Hindlimb muscle (tissue), 1 donor: ENCODE measurements around the gene STK32B. TPM values are rescaled to one million over a fixed set of nuclear protein-coding genes. Genes with fewer than 3 reads are reported as not detected.

Experiments
- DNase-seq: peaks from one replicate; pipeline ENCODE4 v3.0.0-alpha.2; 2013
- polyA plus RNA-seq: library from polyadenylated mRNA; unstranded; fragments of 120-200 nt; gene quantifications from one replicate; pipeline ENCODE4 v1.2.1, GENCODE V29; 2013; ENCODE audit not compliant: insufficient read length

Gene STK32B
- polyA plus RNA-seq, 1 donor, result 6.6 TPM

DNA sequence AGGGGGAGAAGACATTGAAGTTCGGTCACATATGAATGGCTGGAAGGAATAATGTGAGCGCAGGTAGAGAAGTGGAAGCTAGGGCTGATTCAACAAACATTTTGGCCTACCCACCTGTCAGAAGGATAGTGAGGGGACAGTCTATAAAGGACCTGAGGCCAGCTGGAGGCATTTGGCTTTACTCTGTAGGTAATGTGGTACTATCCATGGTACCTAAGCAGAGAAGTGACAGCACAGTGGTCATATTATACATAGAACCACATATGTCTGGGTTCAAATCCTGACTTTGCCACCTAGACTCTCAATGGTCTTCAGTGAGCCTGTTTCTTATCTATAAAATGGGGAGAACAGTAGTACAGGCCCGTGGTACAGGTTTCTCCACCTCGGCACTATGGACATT is 400.0 kb downstream of the STK32B start:
- DNase-seq, result no peak

DNA sequence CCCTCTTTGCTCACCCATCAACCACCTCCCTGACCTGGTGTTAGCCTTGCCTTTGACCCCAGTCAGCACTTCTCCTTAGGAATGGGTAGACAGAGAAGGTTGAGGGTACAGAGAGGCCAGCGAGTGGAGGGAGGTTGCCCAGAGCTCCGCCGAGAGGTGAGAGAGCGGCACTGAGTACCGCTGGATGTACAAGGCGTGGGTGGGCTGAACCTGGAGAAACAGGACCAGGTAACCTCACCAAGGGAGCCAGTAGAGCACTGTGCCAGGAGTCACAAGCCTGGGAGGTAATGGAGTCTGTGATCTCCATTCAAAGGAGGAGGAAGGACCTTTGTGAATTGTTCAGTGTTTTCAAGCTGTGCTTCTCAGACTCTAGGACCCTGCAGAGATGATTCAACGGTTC is 400.9 kb downstream of the STK32B start:
- no peak for DNase-seq

DNA sequence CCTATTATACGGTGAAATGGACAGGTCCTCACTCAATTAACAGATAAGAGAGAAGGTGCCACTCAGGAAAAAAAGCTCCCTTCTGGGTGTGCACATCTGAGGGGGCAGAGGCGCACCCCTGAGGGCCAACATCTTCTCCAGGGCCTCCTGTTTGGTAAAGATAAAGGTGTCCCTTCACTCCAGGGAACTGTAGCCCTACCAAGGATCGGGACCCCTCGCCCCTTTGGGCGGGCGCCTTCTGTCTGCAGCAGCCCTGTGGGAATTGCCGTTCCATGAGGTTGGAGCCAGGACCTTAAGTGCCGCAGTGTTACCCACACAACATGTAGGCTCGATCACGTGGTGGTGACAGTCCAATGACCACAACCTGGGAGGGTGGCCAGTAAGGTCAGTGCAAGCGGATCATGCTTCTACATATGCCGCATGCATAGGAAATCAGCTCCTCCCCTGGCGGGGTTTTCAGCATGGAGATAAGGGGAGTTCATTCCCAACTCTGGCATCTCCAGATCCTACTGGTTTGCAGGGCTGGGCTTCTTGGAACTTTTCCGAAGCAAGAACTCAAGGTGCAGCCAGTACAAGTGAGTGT is 403.8 kb downstream of the STK32B start:
- no peak for DNase-seq

DNA sequence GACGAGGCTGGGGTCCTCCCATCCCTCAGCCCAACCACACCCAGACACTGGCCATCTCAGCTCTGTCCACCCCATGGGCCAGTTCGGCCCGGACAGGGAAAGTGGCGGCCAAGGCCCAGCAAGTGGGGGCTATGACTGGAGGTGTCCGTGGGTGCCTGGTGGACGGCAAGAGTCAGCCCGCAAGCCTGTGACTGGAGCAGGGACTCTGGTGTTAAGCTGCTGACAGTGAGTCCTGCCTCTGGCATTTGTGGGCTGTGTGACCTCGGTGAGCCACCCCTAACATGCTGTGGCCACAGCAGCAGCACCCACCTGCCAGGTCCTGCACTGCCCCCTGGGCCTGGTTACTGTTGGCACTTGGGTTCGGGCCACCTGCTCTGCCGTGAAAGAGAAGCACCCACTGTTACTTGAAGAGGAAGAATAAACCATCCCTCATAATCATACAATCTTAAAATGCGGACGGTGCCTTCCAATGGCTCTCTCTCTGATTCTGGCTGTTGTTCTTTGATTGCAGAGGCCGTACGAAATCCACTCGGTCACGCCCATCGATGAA is 405.1 kb downstream of the STK32B start:
- no peak for DNase-seq

DNA sequence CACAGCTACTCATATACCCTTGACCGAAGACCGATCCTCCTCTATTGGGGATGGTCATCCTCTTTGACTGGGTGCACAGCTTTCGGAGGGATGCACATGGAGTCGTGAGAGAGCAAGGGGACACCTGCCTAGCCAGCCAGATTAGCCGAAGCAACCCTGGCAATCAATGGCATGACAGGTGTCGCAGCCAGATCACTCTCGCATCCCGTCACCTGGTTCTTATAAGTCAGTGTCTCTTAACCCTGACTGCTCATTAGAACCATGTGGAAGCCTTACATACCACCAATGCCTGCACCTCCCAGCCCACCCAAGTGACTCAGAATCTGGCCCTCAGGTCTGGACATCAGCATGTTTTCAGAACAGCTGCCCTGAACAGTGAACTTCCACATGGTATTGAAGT is 407.4 kb downstream of the STK32B start:
- DNase-seq, result no peak

DNA sequence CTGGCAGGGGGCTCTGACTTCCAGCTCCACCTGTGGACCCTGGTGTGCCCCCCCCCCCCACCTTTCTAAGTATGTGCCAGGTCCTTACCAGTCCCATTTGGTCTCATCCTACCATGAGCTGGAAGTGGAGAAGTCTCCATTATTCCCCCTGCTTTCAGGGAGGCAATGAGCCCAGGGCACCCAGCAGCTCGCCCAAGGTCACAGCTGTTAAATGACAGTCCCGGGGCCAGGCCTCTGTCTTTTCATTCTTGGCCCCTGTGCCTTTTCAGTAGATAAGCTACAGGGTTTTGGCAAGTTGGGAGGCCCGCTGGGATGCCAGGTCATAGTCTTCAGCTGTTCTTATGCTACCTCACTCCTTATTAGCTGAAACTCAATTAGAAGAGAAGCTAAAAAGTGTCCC is 408.0 kb downstream of the STK32B start:
- no peak for DNase-seq

DNA sequence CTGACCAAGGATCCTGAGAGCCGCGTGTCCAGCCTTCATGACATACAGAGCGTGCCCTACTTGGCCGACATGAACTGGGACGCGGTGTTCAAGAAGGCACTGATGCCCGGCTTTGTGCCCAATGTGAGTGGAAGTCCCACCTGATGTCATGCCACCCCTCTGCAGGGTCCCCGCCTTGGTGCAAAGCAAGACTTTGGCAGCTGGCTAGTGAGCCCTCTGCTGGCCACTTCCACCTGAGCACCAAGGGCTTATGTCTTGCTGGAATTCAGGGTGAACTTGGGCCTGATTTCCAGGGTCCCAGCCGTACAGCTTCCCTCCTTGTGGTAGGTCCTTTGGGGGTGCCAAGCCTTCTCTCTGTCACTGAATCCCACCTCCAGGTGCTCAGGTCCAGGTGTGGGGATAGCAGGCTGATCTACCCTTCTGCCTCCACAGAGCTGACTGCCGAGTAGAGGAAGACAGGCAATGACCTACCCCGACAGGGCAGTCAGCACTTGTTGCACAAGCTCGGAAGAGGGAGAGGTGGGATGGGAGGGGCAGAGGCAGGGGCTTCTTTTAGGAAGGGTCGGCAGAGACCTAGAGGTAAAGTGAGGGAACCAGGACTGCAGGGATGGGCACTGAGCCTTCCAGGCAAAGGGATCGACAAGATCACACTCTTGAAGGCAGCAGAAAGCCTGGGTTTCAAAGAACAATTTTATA is 409.0 kb downstream of the STK32B start:
- DNase-seq, result no peak

DNA sequence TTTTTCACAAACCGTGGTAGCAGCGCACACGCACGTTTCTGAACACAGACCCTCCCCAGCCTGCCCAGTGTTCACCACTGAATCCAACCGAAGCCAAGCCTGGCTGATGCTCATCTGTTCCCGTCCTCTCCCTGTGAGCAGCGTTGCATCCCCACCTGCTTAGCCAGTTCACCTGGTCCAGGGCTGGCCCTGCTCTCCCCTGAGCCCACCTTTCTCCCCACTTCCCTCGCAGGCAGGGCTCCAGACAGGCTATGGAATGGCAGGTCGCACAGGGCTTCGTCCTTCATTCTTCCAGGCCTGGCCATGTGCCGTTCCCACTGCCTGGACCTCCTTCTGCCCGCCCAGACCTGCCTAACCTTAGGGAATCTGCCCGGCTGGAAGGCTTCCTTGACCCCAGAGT is 410.2 kb downstream of the STK32B start:
- no peak for DNase-seq

DNA sequence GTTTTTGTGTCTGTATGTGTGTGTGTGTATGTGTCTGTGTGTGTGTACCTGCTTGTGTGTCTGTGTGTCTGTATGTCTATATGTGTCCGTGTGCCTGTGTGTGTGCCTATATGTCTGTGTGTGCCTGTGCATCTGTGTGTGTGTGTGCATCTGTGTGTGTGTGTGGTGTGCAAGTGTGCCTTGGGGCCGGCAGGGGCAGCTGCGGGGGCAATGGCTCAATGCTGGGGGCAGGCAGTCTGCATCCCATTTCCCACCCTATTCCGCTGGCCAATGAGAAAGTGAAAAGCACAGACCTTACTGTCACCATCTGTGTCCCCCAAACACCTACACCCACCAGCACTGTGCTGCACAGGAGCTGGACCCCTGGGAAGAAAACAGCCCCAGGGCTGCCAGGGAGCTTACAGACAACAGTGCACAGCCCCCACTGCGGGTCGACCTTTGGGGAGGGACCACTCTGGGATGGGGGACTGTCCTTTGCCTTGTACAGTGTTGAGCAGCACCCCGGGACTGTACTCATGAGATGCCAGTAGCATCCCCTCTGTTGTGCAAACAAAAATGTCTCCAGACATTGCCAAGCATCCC is 411.1 kb downstream of the STK32B start:
- DNase-seq, result no peak

DNA sequence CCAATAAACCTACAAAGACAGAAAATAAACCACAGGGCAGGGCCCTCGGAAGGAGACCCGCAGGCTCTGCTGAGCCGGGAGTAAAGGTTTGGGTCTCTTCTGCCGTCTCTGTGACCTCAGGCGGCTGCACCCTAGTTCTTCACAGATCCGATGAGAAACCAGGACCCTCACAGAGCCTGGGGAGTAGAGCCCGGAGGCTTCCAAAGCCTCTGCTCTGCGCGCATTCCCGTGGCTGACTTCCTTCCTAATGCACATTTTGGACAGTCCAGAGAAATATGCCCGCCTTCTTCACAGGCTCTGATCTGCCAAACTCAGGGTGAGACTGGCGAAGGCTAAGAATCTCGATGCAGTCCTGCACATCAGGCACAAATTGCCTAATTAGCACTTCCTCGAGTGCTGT is 411.6 kb downstream of the STK32B start:
- DNase-seq, result no peak

DNA sequence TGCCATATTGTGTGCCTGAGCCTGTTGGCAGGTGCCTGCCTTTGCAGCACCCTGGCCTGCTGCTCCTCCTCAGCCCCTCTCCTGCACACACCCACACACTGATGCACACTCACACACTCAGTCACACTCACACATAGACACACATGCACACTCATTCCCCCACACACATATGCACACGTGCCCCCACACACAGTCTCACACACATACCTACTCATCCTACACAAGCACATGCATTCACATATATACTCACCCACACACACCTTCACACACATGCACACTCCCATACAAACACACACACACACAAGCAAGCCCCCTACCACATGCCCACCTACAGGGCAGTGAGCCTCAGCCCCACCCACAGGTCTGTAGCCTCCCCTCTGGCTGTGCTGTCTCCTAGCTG is 412.1 kb downstream of the STK32B start:
- DNase-seq, result no peak

DNA sequence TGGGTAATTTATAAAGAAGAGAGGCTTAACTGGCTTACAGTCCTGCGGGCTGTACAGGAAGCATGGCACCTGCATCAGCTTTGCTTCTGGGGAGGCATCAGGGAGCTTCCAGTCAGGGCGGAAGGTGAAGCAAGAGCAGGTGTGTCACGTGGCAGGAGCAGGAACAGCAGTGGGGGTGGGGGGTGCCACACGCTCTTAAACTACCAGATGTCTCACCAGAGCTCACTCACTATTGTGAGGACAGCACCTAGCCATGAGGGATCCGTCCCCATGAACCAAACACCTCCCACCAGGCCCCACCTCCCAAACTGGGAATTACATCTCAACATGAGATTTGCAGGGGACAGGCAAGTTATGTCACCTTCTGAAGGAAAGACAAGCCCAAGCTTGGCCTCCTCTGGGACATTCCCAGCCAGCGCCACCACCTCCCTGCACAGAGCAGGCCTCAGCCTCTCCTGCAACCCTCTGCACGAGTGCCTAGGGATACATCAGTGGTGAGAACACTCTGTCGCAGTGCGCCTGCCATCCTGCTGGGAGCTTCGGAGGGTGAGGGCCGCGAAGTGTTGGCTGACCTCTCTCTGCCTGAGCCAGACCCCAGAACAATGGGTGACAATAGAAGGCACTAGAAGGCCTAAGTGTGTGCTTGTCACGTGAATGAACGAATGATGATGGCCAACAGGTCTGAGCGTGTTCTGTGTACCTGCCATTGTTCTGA is 412.8 kb downstream of the STK32B start:
- no peak for DNase-seq

DNA sequence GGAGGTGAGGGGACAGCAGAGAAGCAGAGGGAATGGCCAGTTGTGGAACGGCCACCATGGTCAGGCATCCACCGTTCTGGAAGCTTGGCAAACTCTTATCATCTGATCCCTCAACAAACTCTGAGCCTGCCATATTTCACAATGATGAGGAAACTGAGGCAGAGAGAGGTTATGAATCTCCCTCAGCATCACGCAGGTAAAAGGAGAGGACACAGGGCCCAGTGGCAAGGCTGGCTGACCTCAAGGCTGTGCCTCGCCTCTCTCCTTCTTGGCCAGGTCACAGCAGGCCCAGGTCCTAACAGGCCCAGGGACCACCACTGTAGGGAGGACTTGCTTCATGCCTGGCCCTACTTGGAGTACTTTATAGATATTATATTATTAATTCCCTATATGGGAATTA is 414.2 kb downstream of the STK32B start:
- DNase-seq, result no peak

DNA sequence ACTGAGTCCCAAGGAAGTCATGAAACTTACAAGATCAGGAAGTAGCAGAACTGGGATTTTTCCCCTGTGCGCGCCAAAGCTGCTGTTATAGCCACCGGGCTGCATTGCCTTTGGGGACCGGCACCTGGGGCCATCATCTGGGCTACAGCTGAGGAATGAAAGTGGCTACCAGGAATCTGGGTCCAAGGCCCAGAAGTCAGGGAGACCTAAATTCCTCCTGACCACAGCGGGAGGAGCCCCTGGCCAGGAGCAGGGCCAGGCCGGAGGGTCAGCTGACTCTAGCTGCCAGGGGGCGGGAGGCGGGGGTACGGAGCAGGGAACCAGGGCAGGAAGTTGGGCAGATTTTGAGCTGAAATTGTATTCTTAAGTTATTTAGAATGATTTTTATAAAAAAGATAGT is 414.7 kb downstream of the STK32B start:
- DNase-seq, result no peak

DNA sequence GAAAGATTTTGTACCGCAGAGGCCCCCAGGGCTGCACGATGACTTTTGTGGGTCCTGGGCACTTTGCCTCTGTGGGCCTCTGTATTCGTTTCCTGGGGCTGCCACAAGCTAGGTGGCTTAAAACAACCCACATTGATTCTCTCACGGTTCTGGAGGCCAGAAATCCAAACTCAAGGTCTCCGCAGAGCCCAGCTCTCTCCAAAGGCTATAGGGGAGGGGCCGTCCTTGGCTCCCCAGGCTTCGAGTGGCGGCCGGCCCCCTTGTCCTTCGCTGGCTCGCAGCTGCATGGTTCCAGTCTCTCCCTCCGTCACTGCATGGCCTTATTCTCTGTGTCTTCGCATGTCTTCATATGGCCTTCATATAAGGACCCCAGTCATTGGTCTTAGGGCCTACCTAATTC is 415.8 kb downstream of the STK32B start:
- DNase-seq, result no peak

DNA sequence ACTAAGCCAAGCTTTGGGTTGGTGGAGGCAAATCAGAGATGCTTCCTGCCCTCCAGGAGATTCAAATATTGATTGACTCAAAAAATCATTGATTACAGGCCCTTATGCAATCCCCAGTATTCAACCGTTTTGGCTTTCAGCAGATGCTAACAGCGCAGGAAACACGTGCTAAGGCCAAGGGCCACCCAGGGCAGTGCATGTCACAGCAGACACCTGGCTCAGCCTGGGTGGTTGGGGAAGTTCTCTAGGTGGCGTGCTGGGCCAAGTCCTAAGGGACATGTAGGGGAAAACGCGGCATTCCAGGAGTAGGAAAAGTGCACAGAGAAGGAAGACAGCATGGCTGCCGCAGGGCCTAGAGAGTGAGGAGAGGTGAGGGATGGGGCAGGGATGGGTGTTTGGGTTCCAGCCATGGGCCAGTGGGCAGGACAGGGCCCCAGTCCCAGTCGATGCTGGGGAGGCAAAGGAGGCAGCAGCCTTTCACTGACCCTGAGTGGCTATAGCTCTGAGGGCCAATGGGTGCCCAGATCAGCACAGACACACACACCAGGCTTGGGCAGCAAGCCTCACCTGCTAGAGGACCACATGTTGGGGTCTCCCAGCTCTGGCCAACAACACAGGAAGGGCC is 418.0 kb downstream of the STK32B start:
- no peak for DNase-seq

DNA sequence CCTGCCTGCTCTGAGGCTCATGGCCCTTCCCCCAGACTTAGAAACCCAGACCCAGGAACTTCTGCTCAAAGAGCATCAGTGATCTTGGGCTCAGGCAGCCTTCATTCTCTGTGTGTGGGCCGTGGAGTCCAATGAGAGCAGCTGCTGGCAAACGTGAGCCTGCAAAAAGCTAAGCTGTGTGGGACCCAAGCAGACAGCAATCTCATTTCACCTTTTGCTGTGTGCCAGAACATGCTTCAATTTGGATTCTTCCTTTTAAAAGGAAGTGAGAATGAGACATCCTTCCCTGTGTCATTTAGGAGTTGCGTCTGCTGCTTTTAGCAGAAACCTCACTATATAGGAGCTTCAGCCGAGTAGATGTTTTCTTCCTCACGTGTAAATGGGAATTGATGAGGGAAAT is 418.6 kb downstream of the STK32B start:
- no peak for DNase-seq

DNA sequence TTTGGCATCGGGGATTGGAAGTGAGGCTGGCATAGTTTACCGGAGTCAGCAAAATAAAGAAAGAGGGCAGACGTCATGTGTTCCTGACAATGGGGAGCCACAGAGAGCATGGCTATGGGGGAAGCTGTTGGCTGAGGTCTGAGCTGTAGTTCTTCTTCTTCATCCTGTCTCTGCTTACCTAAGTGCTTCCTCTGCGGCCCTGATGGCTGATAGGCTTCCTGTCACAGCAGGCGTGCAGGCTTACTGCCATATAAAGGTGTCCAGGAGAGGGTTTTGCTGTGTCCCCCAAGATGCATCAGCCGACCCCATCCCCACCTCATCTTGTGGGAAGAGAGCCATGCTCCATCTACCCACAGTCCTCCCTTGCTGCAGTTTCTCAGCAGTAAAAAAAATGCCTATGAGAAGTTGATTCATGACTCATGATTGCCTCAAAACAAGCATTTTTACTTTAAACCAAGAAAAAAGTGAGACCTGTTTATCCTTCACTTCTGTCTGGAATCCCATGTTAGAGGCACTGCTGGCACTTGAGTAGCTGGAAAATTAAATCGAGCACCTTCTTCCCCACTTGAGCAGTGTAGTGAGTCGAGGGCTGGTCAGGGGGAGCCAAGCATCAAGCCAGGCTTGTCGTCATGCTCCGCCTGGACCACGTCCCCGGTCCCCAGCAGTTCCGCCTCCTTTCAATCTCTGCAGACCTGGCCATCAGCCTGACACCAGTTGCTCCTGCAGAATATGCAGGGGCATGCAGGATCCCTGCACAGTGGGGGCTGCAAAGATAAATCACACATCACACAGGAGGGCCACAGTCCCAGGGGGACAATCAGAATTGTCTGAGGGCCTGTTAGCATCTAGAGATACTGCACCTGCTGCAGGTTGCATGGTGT is 419.3 kb downstream of the STK32B start:
- no peak for DNase-seq

DNA sequence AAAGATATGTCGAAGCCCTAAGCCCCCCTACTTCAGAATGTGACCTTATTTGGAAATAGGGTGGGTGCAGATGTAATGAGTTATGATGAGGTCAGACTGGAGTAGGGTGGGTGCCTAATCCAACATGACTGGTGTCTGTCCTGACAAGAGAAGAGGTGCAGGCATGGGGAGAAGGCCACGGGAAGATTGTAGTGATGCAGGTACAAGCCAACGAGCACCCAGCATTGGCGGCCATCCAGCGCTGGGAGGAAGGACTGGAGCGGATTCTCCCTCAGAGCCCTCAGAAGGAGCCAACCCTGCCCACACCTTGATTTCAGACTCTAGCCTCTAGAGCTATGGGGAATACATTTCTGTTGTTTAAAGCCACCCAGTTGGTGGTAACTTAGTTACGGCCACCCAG is 419.9 kb downstream of the STK32B start:
- DNase-seq, result no peak

DNA sequence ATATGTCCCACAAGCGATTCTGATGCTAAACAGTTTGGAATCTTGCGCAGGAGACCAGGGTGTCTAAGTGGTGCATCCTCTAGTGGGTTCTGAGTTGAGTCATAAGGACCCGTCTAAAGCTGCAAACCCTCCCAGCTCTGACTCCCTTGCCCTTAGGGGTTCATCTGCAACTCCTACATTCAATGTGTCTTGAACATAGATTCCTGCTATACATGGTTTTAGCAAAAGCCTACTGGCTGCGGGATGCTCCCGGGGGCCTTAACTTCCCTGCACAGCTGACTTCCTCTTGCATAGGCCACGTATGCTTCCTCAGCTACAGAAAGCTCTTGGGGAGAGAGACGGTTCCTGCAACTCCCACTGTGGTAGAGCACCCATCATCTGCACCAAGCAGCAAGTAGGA is 420.4 kb downstream of the STK32B start:
- DNase-seq, result no peak

DNA sequence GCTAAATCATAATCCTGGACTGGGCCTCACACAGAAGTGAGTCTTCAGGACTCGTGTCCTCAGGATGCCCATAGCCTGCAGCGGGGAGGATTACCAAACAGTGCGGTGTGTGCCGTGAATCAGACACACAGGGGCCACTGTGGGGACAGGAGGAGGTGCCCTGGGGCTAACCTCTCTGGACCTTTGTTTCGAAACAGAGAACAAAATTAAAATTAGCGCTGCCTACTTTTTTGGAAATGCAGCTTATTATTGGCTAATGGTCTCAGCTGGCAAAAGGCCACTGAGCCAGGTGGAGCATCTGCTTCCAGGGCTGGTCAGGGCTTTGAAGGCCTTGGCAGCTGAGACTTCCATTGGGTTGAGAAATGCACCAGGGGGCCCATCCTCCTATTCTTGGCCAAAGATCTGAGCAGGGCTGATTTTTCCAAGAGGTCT is 420.9 kb downstream of the STK32B start:
- no peak for DNase-seq

DNA sequence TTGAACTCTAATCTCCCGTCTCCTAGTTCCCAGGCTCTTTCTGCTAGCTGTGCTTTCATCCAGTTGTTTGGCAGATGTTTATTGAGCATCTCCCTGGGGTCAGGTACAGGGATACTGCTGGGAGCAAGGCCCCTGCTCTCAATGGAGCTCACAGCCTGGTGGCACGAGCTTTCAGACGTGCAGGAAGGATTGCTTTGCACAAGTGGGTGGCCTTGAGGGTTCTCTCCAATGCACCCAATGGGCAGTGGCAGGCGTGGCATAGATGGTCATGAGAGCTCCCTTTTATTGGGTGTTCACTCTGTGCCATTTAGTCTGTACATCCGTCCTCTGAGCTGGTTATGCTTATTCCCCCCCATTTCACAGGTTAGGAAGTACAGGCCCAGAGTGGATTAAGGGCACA is 421.8 kb downstream of the STK32B start:
- no peak for DNase-seq
